ENCODE measurements around the gene FAM117A. TPM values are rescaled to one million over a fixed set of nuclear protein-coding genes. Genes with fewer than 3 reads are reported as not detected.
A peak's percentile ranks its signal among the peaks of the same experiment; 100 is the strongest.

The FAM117A gene
- total and polyA plus RNA-seq, 4 donors = 8.6 to 20.9 (median 13.4) TPM

- ATAC-seq (ENCODE audit: insufficient read depth, low FRiP score) = no peak
- Histone ChIP-seq H3K36me3 (ENCODE audit: control insufficient read depth in 4 of 4, insufficient read depth in 4 of 4, low read length in 4 of 4) (no peaks in the 10 kb centered on the region), H3K9ac (ENCODE audit: insufficient read depth in 1 of 2, low read length in 2 of 2) (no peak overlapping the region), H3K4me1 (ENCODE audit: control insufficient read depth in 5 of 5, insufficient read depth in 5 of 5, low read length in 5 of 5) (peaks cover 0 to 18% (median 4%) of the 10 kb centered on the region in 5 donors), H3K9me3 (ENCODE audit: control insufficient read depth in 4 of 4, insufficient read depth in 3 of 4, low read length in 3 of 4) (no peaks in the 10 kb centered on the region), H3K4me3 (no peak overlapping the region), H3K27ac (ENCODE audit: low read depth in 1 of 2, low read length in 1 of 2) (peak overlapping the region in 1 of 2 donors; percentile 78), H3K27me3 (ENCODE audit: control insufficient read depth in 3 of 3, insufficient read depth in 3 of 3, low read length in 2 of 3) (no peaks in the 10 kb centered on the region)
- WGBS, 2 donors = 56 to 60% methylated on average over 8 of the region's 8 CpGs
- peak; percentile 14 to 45 (median 24) for DNase-seq
- TF ChIP-seq, protein P1, sequence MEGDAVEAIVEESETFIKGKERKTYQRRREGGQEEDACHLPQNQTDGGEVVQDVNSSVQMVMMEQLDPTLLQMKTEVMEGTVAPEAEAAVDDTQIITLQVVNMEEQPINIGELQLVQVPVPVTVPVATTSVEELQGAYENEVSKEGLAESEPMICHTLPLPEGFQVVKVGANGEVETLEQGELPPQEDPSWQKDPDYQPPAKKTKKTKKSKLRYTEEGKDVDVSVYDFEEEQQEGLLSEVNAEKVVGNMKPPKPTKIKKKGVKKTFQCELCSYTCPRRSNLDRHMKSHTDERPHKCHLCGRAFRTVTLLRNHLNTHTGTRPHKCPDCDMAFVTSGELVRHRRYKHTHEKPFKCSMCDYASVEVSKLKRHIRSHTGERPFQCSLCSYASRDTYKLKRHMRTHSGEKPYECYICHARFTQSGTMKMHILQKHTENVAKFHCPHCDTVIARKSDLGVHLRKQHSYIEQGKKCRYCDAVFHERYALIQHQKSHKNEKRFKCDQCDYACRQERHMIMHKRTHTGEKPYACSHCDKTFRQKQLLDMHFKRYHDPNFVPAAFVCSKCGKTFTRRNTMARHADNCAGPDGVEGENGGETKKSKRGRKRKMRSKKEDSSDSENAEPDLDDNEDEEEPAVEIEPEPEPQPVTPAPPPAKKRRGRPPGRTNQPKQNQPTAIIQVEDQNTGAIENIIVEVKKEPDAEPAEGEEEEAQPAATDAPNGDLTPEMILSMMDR (IDR thresholded peaks at IDR 0.05; ENCODE audit: control extremely low read depth, extremely low read depth) = no peak
Measured at GRCh38 chr17:49775546-49776260, 11.8 kb upstream of the FAM117A start.

- Histone ChIP-seq H3K36me3 (ENCODE audit: control insufficient read depth in 4 of 4, insufficient read depth in 4 of 4, low read length in 4 of 4) (no peaks in the 10 kb centered on the region), H3K4me1 (ENCODE audit: control insufficient read depth in 5 of 5, insufficient read depth in 5 of 5, low read length in 5 of 5) (peaks cover 0 to 14% (median 6%) of the 10 kb centered on the region in 5 donors), H3K4me3 (no peak overlapping the region), H3K9ac (ENCODE audit: insufficient read depth in 1 of 2, low read length in 2 of 2) (no peak overlapping the region), H3K27me3 (ENCODE audit: control insufficient read depth in 3 of 3, insufficient read depth in 3 of 3, low read length in 2 of 3) (no peaks in the 10 kb centered on the region), H3K9me3 (ENCODE audit: control insufficient read depth in 4 of 4, insufficient read depth in 3 of 4, low read length in 3 of 4) (no peaks in the 10 kb centered on the region), H3K27ac (ENCODE audit: low read depth in 1 of 2, low read length in 1 of 2) (no peak overlapping the region)
- DNase-seq (no peak), ATAC-seq (ENCODE audit: insufficient read depth, low FRiP score) (no peak)
- TF ChIP-seq, protein P1 (IDR thresholded peaks at IDR 0.05; ENCODE audit: control extremely low read depth, extremely low read depth) = no peak
- 79 to 90% methylated on average over 3 of the region's 3 CpGs for WGBS, 2 donors
Measured at GRCh38 chr17:49766918-49767530, 3.1 kb upstream of the FAM117A start.

GRCh38 chr17:49764559-49765180 is 739 bp upstream of the FAM117A start:
- peak overlapping the region in 1 of 2 donors; percentile 57 for H3K9ac ChIP-seq (ENCODE audit: insufficient read depth in 1 of 2, low read length in 2 of 2)
- peaks cover 0 to 14% (median 8%) of the 10 kb centered on the region in 5 donors for H3K4me1 ChIP-seq (ENCODE audit: control insufficient read depth in 5 of 5, insufficient read depth in 5 of 5, low read length in 5 of 5)
- H3K9me3 ChIP-seq (ENCODE audit: control insufficient read depth in 4 of 4, insufficient read depth in 3 of 4, low read length in 3 of 4) = no peaks in the 10 kb centered on the region
- TF ChIP-seq, protein P1 (IDR thresholded peaks at IDR 0.05; ENCODE audit: control extremely low read depth, extremely low read depth) = no peak
- no peak overlapping the region for H3K27ac ChIP-seq (ENCODE audit: low read depth in 1 of 2, low read length in 1 of 2)
- WGBS, 2 donors = 14 to 35% methylated on average over 8 of the region's 8 CpGs
- no peak for ATAC-seq (ENCODE audit: insufficient read depth, low FRiP score)
- no peak overlapping the region for H3K4me3 ChIP-seq
- H3K27me3 ChIP-seq (ENCODE audit: control insufficient read depth in 3 of 3, insufficient read depth in 3 of 3, low read length in 2 of 3) = no peaks in the 10 kb centered on the region
- DNase-seq = no peak
- H3K36me3 ChIP-seq (ENCODE audit: control insufficient read depth in 4 of 4, insufficient read depth in 4 of 4, low read length in 4 of 4) = no peaks in the 10 kb centered on the region

Measured in lung (tissue), 12 donors.